Thoracic aorta (tissue), 2 donors: ENCODE data around the gene SYPL1. TPM values are rescaled to one million over a fixed set of nuclear protein-coding genes. Genes with fewer than 3 reads are reported as not detected.

Experiments
- ATAC-seq: fragments of 150-250 bp; one replicate; pipeline ENCODE4 v1.8.0; 2017; ENCODE audit warnings: low read depth; ENCODE audit not compliant: insufficient number of reproducible peaks, low FRiP score
- DNase-seq: peaks from one replicate; pipeline ENCODE4 v3.0.0-alpha.2; 2020; ENCODE audit warnings: low spot score
- H3K27ac ChIP-seq, 2 donors: fragments of 200-600 bp; sonication (generic); 1 replicate in 1 of 2; 2 replicates in 1 of 2; pipeline ENCODE4 v1.5.1; 2016; ENCODE audit warnings: mild to moderate bottlenecking in 2 of 2, moderate library complexity in 2 of 2
- H3K27me3 ChIP-seq: fragments of 200-600 bp; sonication (generic); replicated peaks from 2 replicates; pipeline ENCODE4 v1.6.0; 2016; ENCODE audit warnings: mild to moderate bottlenecking; ENCODE audit not compliant: insufficient read depth
- H3K36me3 ChIP-seq: fragments of 200-600 bp; sonication (generic); one replicate; pipeline ENCODE4 v1.5.1; 2016
- H3K4me1 ChIP-seq, 2 donors: fragments of 200-600 bp; sonication (generic); 1 replicate in 1 of 2; 2 replicates in 1 of 2; pipeline versions ENCODE4 v1.5.1 to v1.6.0; 2016; ENCODE audit warnings: low read depth in 2 of 2, mild to moderate bottlenecking in 1 of 2; ENCODE audit not compliant: control insufficient read depth in 1 of 2
- H3K4me3 ChIP-seq: fragments of 200-600 bp; sonication (generic); 2 replicates; pipeline ENCODE4 v1.5.1; 2016; ENCODE audit warnings: mild to moderate bottlenecking
- H3K9me3 ChIP-seq: fragments of 200-600 bp; sonication (generic); 2 replicates; pipeline ENCODE4 v1.5.1; 2016
- CTCF ChIP-seq: fragments of 200-600 bp; sonication (generic); IDR thresholded peaks from one replicate; pipeline ENCODE4 v1.5.1; 2019; ENCODE audit warnings: antibody characterized with exemption
- total RNA-seq, 2 donors: library from RNA; depleted of rRNA; stranded (reverse); fragments of >200 nt; gene quantifications; one replicate each; pipeline versions ENCODE4 v1.1.0 to v1.2.3, GENCODE V29; 2016

Gene SYPL1
- total RNA-seq, 2 donors from 2014 or later, result 47.1 to 82.1 TPM

GRCh38 chr7:106068538-106068961 lies 43.6 kb downstream of the SYPL1 start:
- Histone ChIP-seq H3K4me1 (peaks cover 3 to 26% of the 10 kb centered on the region in 2 donors), H3K27ac (no peak overlapping the region), H3K9me3 (no peaks in the 10 kb centered on the region), H3K36me3 (no peaks in the 10 kb centered on the region), H3K27me3 (no peaks in the 10 kb centered on the region), H3K4me3 (no peak overlapping the region)
- ATAC-seq, result no peak
- no peak for TF ChIP-seq CTCF
- DNase-seq, result no peak

DNA sequence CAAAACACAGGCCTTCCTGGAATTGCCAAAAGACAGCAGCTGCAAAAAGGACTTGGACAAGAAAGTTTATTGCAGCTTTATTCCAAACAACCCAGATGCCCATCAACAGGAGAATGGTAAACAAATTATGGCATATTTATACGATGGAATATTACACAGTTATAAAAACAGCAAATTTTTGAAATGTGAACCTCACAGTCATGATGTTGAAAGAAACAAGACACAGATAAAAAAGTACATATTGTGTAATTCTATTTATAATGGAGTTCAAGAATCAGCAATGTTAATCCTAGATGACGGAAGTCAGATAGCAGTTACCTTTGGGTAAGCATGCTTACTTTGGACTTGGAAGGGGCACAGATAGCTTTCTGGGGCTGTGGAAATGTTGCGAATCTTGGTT lies 44.4 kb downstream of the SYPL1 start:
- Histone ChIP-seq H3K36me3 (no peaks in the 10 kb centered on the region), H3K4me1 (peaks cover 3 to 26% of the 10 kb centered on the region in 2 donors), H3K27me3 (no peaks in the 10 kb centered on the region), H3K27ac (no peak overlapping the region), H3K4me3 (no peak overlapping the region), H3K9me3 (no peaks in the 10 kb centered on the region)
- no peak for ATAC-seq
- TF ChIP-seq CTCF, result no peak
- no peak for DNase-seq

DNA sequence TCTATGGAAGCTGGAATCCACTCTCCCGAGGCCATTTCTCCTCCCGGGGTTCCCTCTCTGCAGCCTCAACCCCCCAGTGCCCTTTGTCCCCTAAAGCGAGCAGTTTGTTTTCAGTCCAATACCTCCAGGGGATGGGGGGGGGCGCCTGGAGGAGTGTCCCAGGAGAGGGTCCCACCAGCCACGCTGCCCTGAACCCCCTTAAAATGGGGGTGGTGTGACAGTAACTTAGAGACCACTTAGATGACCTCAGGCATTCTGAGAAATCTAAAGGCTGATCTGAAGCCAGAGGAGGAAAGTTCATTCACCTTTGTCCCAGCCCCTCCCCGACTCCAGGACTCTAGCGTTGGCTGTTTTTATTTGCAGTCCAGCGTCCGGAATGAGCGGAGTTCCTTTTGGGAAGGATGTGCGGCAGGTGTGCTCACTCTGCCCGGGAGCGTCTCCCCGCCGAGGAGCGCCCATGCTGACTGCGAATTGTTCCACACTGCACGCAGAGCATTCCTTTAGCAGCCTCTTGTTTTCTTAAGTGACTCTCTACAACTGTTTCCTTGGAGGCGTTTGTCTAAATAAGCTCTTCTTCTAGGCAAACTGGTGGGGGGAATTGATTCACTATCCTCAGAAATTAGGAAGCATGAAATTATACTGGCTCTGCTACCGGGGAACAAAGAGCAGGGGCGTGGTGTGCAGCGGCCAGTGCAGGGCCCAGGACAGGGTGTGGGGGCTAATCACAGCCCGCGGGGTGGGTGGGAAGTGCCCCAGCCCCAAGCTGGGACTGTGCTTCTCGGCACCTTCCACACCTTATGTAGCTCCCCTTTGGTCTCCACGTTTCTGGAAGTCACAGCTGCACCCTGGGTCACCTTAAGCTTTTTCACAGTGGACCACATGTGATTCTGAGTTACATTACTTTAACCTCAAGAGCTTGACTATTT lies 46.3 kb downstream of the SYPL1 start:
- Histone ChIP-seq H3K9me3 (no peaks in the 10 kb centered on the region), H3K27ac (peak overlapping the region; percentile 54 to 71), H3K36me3 (no peaks in the 10 kb centered on the region), H3K4me3 (peak overlapping the region; percentile 62), H3K4me1 (peaks cover 3 to 18% of the 10 kb centered on the region in 2 donors), H3K27me3 (no peaks in the 10 kb centered on the region)
- DNase-seq, result no peak
- no peak for TF ChIP-seq CTCF
- ATAC-seq, result no peak

DNA sequence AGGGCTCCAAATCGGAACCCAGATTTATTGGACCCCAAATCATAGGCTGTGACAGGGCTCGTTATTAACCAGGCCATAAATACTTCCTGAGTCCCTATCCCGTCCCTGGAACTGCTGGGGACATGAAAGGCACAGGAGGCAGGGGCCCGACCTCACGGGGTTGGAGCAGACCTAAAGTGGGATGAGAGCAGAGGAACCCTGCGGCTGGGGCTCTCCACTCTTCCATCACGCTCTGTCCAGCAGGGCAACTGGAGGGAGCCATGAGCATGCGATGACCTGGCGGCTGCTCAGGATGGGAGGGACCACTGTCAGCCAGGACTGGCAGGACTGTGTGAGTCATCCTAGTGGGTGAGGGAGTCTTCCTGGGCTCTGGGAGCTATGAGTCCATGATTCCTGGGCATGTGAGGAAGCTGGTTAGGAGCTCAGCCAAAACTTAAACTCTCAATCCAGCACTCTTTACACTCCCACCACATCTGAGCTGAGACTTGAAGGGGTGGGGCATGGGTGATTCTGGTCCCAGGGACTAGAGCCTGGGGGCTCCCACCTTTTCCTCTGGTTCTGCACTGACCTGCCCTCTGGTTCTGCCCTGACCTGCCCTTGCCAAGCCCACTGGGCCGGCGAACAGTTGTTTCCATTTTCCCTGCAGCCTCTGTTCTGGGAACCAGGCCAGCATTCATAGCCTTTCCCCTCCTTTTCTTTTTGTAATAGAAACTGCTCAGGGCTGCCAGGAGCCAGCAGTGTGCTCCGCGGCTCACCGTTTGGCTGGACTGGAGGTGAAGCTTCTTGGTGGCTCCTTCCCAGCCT lies 47.1 kb downstream of the SYPL1 start:
- peak; percentile 93 for ATAC-seq
- H3K9me3 ChIP-seq, result no peaks in the 10 kb centered on the region
- TF ChIP-seq CTCF, result peak; percentile 22
- peak; percentile 83 for DNase-seq
- H3K4me1 ChIP-seq, result peaks cover 3 to 18% of the 10 kb centered on the region in 2 donors
- no peaks in the 10 kb centered on the region for H3K36me3 ChIP-seq
- peak overlapping the region; percentile 54 to 71 for H3K27ac ChIP-seq
- no peaks in the 10 kb centered on the region for H3K27me3 ChIP-seq
- H3K4me3 ChIP-seq, result peak overlapping the region; percentile 62

GRCh38 chr7:106064316-106064715 lies 47.8 kb downstream of the SYPL1 start:
- H3K27me3 ChIP-seq, result no peaks in the 10 kb centered on the region
- H3K4me3 ChIP-seq, result no peak overlapping the region
- H3K4me1 ChIP-seq, result peaks cover 3 to 18% of the 10 kb centered on the region in 2 donors
- H3K27ac ChIP-seq, result peak overlapping the region; percentile 54 to 71
- TF ChIP-seq CTCF, result no peak
- no peaks in the 10 kb centered on the region for H3K9me3 ChIP-seq
- no peaks in the 10 kb centered on the region for H3K36me3 ChIP-seq
- ATAC-seq (no peak), DNase-seq (no peak)
